Neuronal stem cell (in vitro differentiated cells): ENCODE results near the gene TNIK.

Source experiments
- DNase-seq: peaks from one replicate; pipeline ENCODE4 v3.0.0-alpha.2; 2013; ENCODE audit warnings: low spot score
- H2AFZ ChIP-seq: one replicate; pipeline ENCODE4 v1.6.1; 2013; ENCODE audit warnings: mild to moderate bottlenecking, low read length, inconsistent platforms
- H2AK5ac ChIP-seq: 2 replicates; pipeline ENCODE4 v1.6.1; 2013; ENCODE audit warnings: low read depth, mild to moderate bottlenecking, inconsistent platforms, low read length, moderate library complexity, mixed read lengths
- H2BK120ac ChIP-seq: 2 replicates; pipeline ENCODE4 v1.6.1; 2013; ENCODE audit warnings: low read depth, mild to moderate bottlenecking, inconsistent platforms, low read length, moderate library complexity, mixed read lengths
- H2BK12ac ChIP-seq: one replicate; pipeline ENCODE4 v1.6.1; 2013; ENCODE audit warnings: low read length, inconsistent platforms
- H2BK15ac ChIP-seq: 2 replicates; pipeline ENCODE4 v1.6.1; 2013; ENCODE audit warnings: mild to moderate bottlenecking, low read length, inconsistent platforms, mixed read lengths
- H2BK5ac ChIP-seq: one replicate; pipeline ENCODE4 v1.6.1; 2013; ENCODE audit warnings: inconsistent platforms, mild to moderate bottlenecking, low read length, moderate library complexity
- H3K14ac ChIP-seq: one replicate; pipeline ENCODE4 v1.6.1; 2013; ENCODE audit warnings: low read length, inconsistent platforms
- H3K18ac ChIP-seq: 2 replicates; pipeline ENCODE4 v1.6.1; 2013; ENCODE audit warnings: low read length, inconsistent platforms
- H3K23ac ChIP-seq: 2 replicates; pipeline ENCODE4 v1.6.1; 2013; ENCODE audit warnings: low read depth, mild to moderate bottlenecking, mixed read lengths, low read length, inconsistent platforms; ENCODE audit not compliant: poor library complexity
- H3K27ac ChIP-seq: replicated peaks from 3 replicates; pipeline ENCODE4 v1.5.1; 2013; ENCODE audit warnings: low read length, inconsistent platforms
- H3K27me3 ChIP-seq, 3 experiments: 2 replicates each; pipeline ENCODE4 v1.6.1; 2013; ENCODE audit warnings: low read length in 3 of 3, mild to moderate bottlenecking in 2 of 3, inconsistent platforms in 1 of 3, low read depth in 1 of 3, mixed read lengths in 1 of 3, moderate library complexity in 1 of 3; ENCODE audit not compliant: control insufficient read depth in 3 of 3, insufficient read depth in 3 of 3
- H3K36me3 ChIP-seq, 2 donors: replicated peaks in 1 of 2; 2 replicates each; pipeline ENCODE4 v1.6.1; 2013; ENCODE audit warnings: low read length in 2 of 2; ENCODE audit not compliant: control insufficient read depth in 2 of 2, insufficient read depth in 2 of 2
- H3K4ac ChIP-seq: 2 replicates; pipeline ENCODE4 v1.6.1; 2013; ENCODE audit warnings: inconsistent platforms, mild to moderate bottlenecking, low read length, moderate library complexity
- H3K4me1 ChIP-seq, 2 donors: 1 replicate in 1 of 2; 2 replicates in 1 of 2; pipeline ENCODE4 v1.6.1; 2013; ENCODE audit warnings: low read length in 2 of 2, low read depth in 1 of 2; ENCODE audit not compliant: control insufficient read depth in 2 of 2, insufficient read depth in 1 of 2
- H3K4me2 ChIP-seq: one replicate; pipeline ENCODE4 v1.6.1; 2013; ENCODE audit warnings: mild to moderate bottlenecking, low read length, inconsistent platforms; ENCODE audit not compliant: insufficient read depth, poor library complexity, severe bottlenecking
- H3K4me3 ChIP-seq, 2 donors: 2 replicates each; pipeline ENCODE4 v1.5.1; 2013; ENCODE audit warnings: low read length in 2 of 2, mild to moderate bottlenecking in 2 of 2, inconsistent platforms in 1 of 2, moderate library complexity in 1 of 2
- H3K79me1 ChIP-seq: one replicate; pipeline ENCODE4 v1.6.1; 2013; ENCODE audit warnings: low read depth, mild to moderate bottlenecking, inconsistent platforms, low read length, moderate library complexity
- H3K9ac ChIP-seq: one replicate; pipeline ENCODE4 v1.6.1; 2013; ENCODE audit warnings: mild to moderate bottlenecking, low read depth, low read length, inconsistent platforms; ENCODE audit not compliant: poor library complexity
- H3K9me3 ChIP-seq, 2 donors: replicated peaks in 1 of 2; 2 replicates each; pipeline versions ENCODE3 to v1.6.1; 2013; ENCODE audit warnings: low read length in 2 of 2, mild to moderate bottlenecking in 2 of 2, inconsistent platforms in 1 of 2, low read depth in 1 of 2, mixed read lengths in 1 of 2, moderate library complexity in 1 of 2; ENCODE audit not compliant: control insufficient read depth in 2 of 2, insufficient read depth in 1 of 2
- H4K8ac ChIP-seq: one replicate; pipeline ENCODE4 v1.6.1; 2013; ENCODE audit warnings: low read depth, mild to moderate bottlenecking, inconsistent platforms, low read length, moderate library complexity
- H4K91ac ChIP-seq: one replicate; pipeline ENCODE4 v1.6.1; 2013; ENCODE audit warnings: low read length, low read depth, mild to moderate bottlenecking, inconsistent platforms; ENCODE audit not compliant: poor library complexity
- WGBS, 2 donors: extraction: QIAGEN DNeasy Blood & Tissue Kit; methylation state at CpG; one replicate each; pipeline ENCODE4 v1.1.7; 2013; ENCODE audit warnings: missing lambda C conversion rate in 2 of 2, mixed read lengths in 1 of 2; ENCODE audit not compliant: insufficient read length in 2 of 2, insufficient replicate concordance in 1 of 2; ENCODE audit errors: extremely low coverage in 2 of 2; 5-methylcytosine and 5-hydroxymethylcytosine counted together

Gene TNIK

GRCh38 chr3:171018156-171018935 lies 441.9 kb downstream of the TNIK start:
- WGBS, 2 donors: no CpG with 5 or more reads among the region's 6 CpGs
- H2BK120ac ChIP-seq: no peak overlapping the region
- H2BK5ac ChIP-seq: no peak overlapping the region
- H3K18ac ChIP-seq: no peak overlapping the region
- H4K91ac ChIP-seq: no peak overlapping the region
- no peak overlapping the region for H3K4me2 ChIP-seq
- no peak overlapping the region for H2AFZ ChIP-seq
- no peak overlapping the region for H3K27ac ChIP-seq
- no peaks in the 10 kb centered on the region for H3K36me3 ChIP-seq
- no peak overlapping the region for H2BK15ac ChIP-seq
- H3K14ac ChIP-seq: no peak overlapping the region
- DNase-seq: no peak
- H3K9me3 ChIP-seq: no peaks in the 10 kb centered on the region
- no peaks in the 10 kb centered on the region for H3K4me1 ChIP-seq
- H3K4ac ChIP-seq: no peak overlapping the region
- H4K8ac ChIP-seq: no peak overlapping the region
- no peak overlapping the region for H3K23ac ChIP-seq
- no peaks in the 10 kb centered on the region for H3K79me1 ChIP-seq
- no peaks in the 10 kb centered on the region for H3K27me3 ChIP-seq
- no peak overlapping the region for H2BK12ac ChIP-seq
- H2AK5ac ChIP-seq: no peak overlapping the region
- H3K4me3 ChIP-seq: no peak overlapping the region
- no peak overlapping the region for H3K9ac ChIP-seq

GRCh38 chr3:171013822-171014748 lies 446.1 kb downstream of the TNIK start:
- Histone ChIP-seq H3K9ac (no peak overlapping the region), H2BK5ac (no peak overlapping the region), H2BK12ac (no peak overlapping the region), H3K9me3 (no peaks in the 10 kb centered on the region), H3K36me3 (no peaks in the 10 kb centered on the region), H3K14ac (no peak overlapping the region), H3K79me1 (no peaks in the 10 kb centered on the region), H2AK5ac (no peak overlapping the region), H3K4ac (no peak overlapping the region), H3K4me1 (no peaks in the 10 kb centered on the region), H4K91ac (no peak overlapping the region), H3K23ac (no peak overlapping the region), H2AFZ (no peak overlapping the region), H3K4me2 (no peak overlapping the region), H2BK15ac (no peak overlapping the region), H4K8ac (no peak overlapping the region), H3K4me3 (no peak overlapping the region), H3K18ac (no peak overlapping the region), H3K27ac (no peak overlapping the region), H3K27me3 (no peaks in the 10 kb centered on the region), H2BK120ac (no peak overlapping the region)
- no peak for DNase-seq
- no CpG with 5 or more reads among the region's 5 CpGs for WGBS, 2 donors

- no peak overlapping the region for H2BK15ac ChIP-seq
- H2BK120ac ChIP-seq: no peak overlapping the region
- no peak overlapping the region for H3K4ac ChIP-seq
- no peak for DNase-seq
- H3K27ac ChIP-seq: no peak overlapping the region
- no peak overlapping the region for H3K4me3 ChIP-seq
- H3K14ac ChIP-seq: no peak overlapping the region
- H2AK5ac ChIP-seq: no peak overlapping the region
- H3K18ac ChIP-seq: no peak overlapping the region
- no peak overlapping the region for H2BK12ac ChIP-seq
- H3K23ac ChIP-seq: no peak overlapping the region
- H3K4me2 ChIP-seq: no peak overlapping the region
- H4K8ac ChIP-seq: no peak overlapping the region
- WGBS, 2 donors: no CpG with 5 or more reads among the region's 4 CpGs
- H3K9me3 ChIP-seq: no peaks in the 10 kb centered on the region
- H3K79me1 ChIP-seq: no peaks in the 10 kb centered on the region
- H3K36me3 ChIP-seq: no peaks in the 10 kb centered on the region
- no peak overlapping the region for H2BK5ac ChIP-seq
- H3K9ac ChIP-seq: no peak overlapping the region
- H2AFZ ChIP-seq: no peak overlapping the region
- H4K91ac ChIP-seq: no peak overlapping the region
- H3K4me1 ChIP-seq: no peaks in the 10 kb centered on the region
- H3K27me3 ChIP-seq: no peaks in the 10 kb centered on the region
Observed at GRCh38 chr3:171011873-171012336, 448.3 kb downstream of the TNIK start.
